Kidney (tissue), 14 donors: ENCODE measurements around the gene GREB1. TPM values are rescaled to one million over a fixed set of nuclear protein-coding genes. Genes with fewer than 3 reads are reported as not detected.
A peak's percentile ranks its signal among the peaks of the same experiment; 100 is the strongest.

ENCODE experiments used
- DNase-seq, 5 donors: peaks; one replicate each; pipeline ENCODE4 v3.0.0-alpha.2; 2013 to 2020
- FAIRE-seq: peaks from 2 replicates; lab custom pipeline; 2012; peaks lifted over from hg19 to GRCh38; lab: Jason Lieb, UNC
- H3K27ac ChIP-seq, 2 donors: one replicate each; pipeline ENCODE4 v1.7.0; 2013; ENCODE audit warnings: low read depth in 2 of 2, low read length in 2 of 2, inconsistent platforms in 1 of 2
- H3K27me3 ChIP-seq: one replicate; pipeline ENCODE4 v1.7.1; 2013; ENCODE audit warnings: low read length, inconsistent platforms; ENCODE audit not compliant: control insufficient read depth, insufficient read depth
- H3K36me3 ChIP-seq, 3 donors: one replicate each; pipeline versions ENCODE4 v1.7.0 to v1.7.1; 2013; ENCODE audit warnings: low read length in 3 of 3, control low read depth in 1 of 3, inconsistent platforms in 1 of 3; ENCODE audit not compliant: insufficient read depth in 3 of 3, control insufficient read depth in 2 of 3
- H3K4me1 ChIP-seq, 3 donors: one replicate each; pipeline versions ENCODE4 v1.7.0 to v1.7.1; 2013; ENCODE audit warnings: low read length in 3 of 3, inconsistent platforms in 1 of 3, low read depth in 1 of 3; ENCODE audit not compliant: control insufficient read depth in 2 of 3, insufficient read depth in 2 of 3
- H3K4me3 ChIP-seq, 3 donors: one replicate each; pipeline versions ENCODE4 v1.7.0 to v1.8.1; 2013; ENCODE audit warnings: low read length in 3 of 3, control low read depth in 1 of 3, inconsistent platforms in 1 of 3
- H3K9ac ChIP-seq, 3 donors: one replicate each; pipeline versions ENCODE4 v1.7.0 to v1.7.1; 2013; ENCODE audit warnings: low read length in 3 of 3, control low read depth in 1 of 3, inconsistent platforms in 1 of 3
- H3K9me3 ChIP-seq, 3 donors: one replicate each; pipeline versions ENCODE4 v1.7.0 to v1.7.1; 2013; ENCODE audit warnings: low read length in 3 of 3, control low read depth in 1 of 3, inconsistent platforms in 1 of 3; ENCODE audit not compliant: control insufficient read depth in 2 of 3, insufficient read depth in 1 of 3
- CTCF ChIP-seq: IDR thresholded peaks from 3 replicates; pipeline ENCODE4 v1.5.1; 2012; ENCODE audit warnings: mild to moderate bottlenecking, moderate library complexity, borderline replicate concordance; ENCODE audit not compliant: insufficient read depth; ENCODE audit errors: extremely low read depth
- intact Hi-C: fragments of 100-400 bp; cut with DNase I; formaldehyde crosslinking; loops from one replicate; pipeline ENCODE4 v1.11.1; 2022
- polyA plus RNA-seq: library from polyadenylated mRNA; stranded (reverse); fragments of 350-450 nt; fragmentation: Illumina TruSeq; extraction: RNeasy Lipid Tissue Mini Kit (QIAGEN cat#74804); gene quantifications from one replicate; pipeline ENCODE4 v1.2.3, GENCODE V29; 2014; ENCODE audit warnings: low read depth, low replicate concordance; ENCODE audit not compliant: insufficient read depth
- total RNA-seq: library from RNA; stranded (reverse); fragmentation: NEBNext Ultra II Directional; extraction: Animal tissue kit (Norgen Biotek cat#: 25700); gene quantifications from one replicate; pipeline ENCODE4 v1.2.1, GENCODE V29; 2021
- donor health status: control.
- donor health status: control.
- donor health status: control.
- donor health status: control.
- donor health status: control.
- donor health status: DM: yes; HTN: yes; CAD: no.
- donor health status: Normal renal cell carcinoma (clear cell type).

The GREB1 gene
- total and polyA plus RNA-seq, 2 donors from 2014 or later, result 0.98 to 1.8 TPM

GRCh38 chr2:11598228-11598731 lies 64.4 kb downstream of the GREB1 start:
- intact Hi-C loops, result loop anchor here (10.0 kb wide), 1 partner anchor 863 kb away; no protein-coding TSS in a partner anchor
- no peak overlapping the region for H3K27ac ChIP-seq
- H3K27me3 ChIP-seq, result no peaks in the 10 kb centered on the region
- DNase-seq (peak; percentile 11 to 79 (median 65)), FAIRE-seq (no peak)
- no peaks in the 10 kb centered on the region for H3K36me3 ChIP-seq
- H3K9me3 ChIP-seq, result no peaks in the 10 kb centered on the region
- TF ChIP-seq CTCF, result no peak
- H3K4me1 ChIP-seq, result no peaks in the 10 kb centered on the region
- H3K9ac ChIP-seq, result no peak overlapping the region
- no peak overlapping the region for H3K4me3 ChIP-seq

GRCh38 chr2:11602563-11603204 lies 68.8 kb downstream of the GREB1 start:
- no peak overlapping the region for H3K27ac ChIP-seq

GRCh38 chr2:11610624-11611242 lies 76.9 kb downstream of the GREB1 start:
- H3K9me3 ChIP-seq, result no peaks in the 10 kb centered on the region
- no peak overlapping the region for H3K4me3 ChIP-seq
- H3K9ac ChIP-seq, result no peak overlapping the region
- DNase-seq (peak in 1 of 5 donors; percentile 52), FAIRE-seq (no peak)
- intact Hi-C loops, result no loop called here
- no peaks in the 10 kb centered on the region for H3K4me1 ChIP-seq
- no peaks in the 10 kb centered on the region for H3K27me3 ChIP-seq
- no peak overlapping the region for H3K27ac ChIP-seq
- TF ChIP-seq CTCF, result no peak
- peaks cover 0 to 2% (median 0%) of the 10 kb centered on the region in 3 donors for H3K36me3 ChIP-seq

More at GRCh38 chr2:11602563-11603204, 68.8 kb downstream of the GREB1 start:
- no peak for TF ChIP-seq CTCF
- Histone ChIP-seq H3K9ac (no peak overlapping the region), H3K9me3 (no peaks in the 10 kb centered on the region), H3K4me3 (no peak overlapping the region), H3K36me3 (no peaks in the 10 kb centered on the region), H3K27me3 (no peaks in the 10 kb centered on the region), H3K4me1 (no peaks in the 10 kb centered on the region)
- DNase-seq (no peak), FAIRE-seq (no peak)
- intact Hi-C loops, result no loop called here
